Measurements from ENCODE around the gene DTD2.
"Not testable (repeated sequence)": the region's sequence is repeated elsewhere in the genome, so short reads cannot be mapped to it uniquely, and the experiment has no call there.

Gene DTD2

GRCh38 chr14:31441273-31442111, 15.8 kb downstream of the DTD2 start:
- no peak for DNase-seq

- no peak for DNase-seq
These were observed 17.0 kb downstream of the DTD2 start for GRCh38 chr14:31440280-31440679.

GRCh38 chr14:31439561-31439960, 17.7 kb downstream of the DTD2 start:
- DNase-seq, result no peak

GRCh38 chr14:31437045-31437691, 20.1 kb downstream of the DTD2 start:
- not testable (repeated sequence) for DNase-seq

- no peak for DNase-seq
These were observed 22.0 kb downstream of the DTD2 start for GRCh38 chr14:31435276-31435675.

- no peak for DNase-seq
These were observed 26.6 kb downstream of the DTD2 start for GRCh38 chr14:31430634-31431264.

- DNase-seq, result no peak
These were observed 27.5 kb downstream of the DTD2 start for GRCh38 chr14:31429791-31430190.

- no peak for DNase-seq
These were observed 29.3 kb downstream of the DTD2 start for GRCh38 chr14:31428011-31428410.

GRCh38 chr14:31426663-31427062, 30.6 kb downstream of the DTD2 start:
- no peak for DNase-seq

GRCh38 chr14:31425905-31426304, 31.4 kb downstream of the DTD2 start:
- DNase-seq, result no peak

GRCh38 chr14:31421200-31421599, 36.1 kb downstream of the DTD2 start:
- no peak for DNase-seq

- DNase-seq, result peak; percentile 81 to 94 (median 87)
These were observed 36.8 kb downstream of the DTD2 start, which contains the start of gene HEATR5A for GRCh38 chr14:31420319-31421111. Gene HEATR5A, minus strand, starts transcription at chr14:31420550. Its CDS starts 17,575 bp downstream, at chr14:31402975.

GRCh38 chr14:31419967-31420318, 37.4 kb downstream of the DTD2 start:
- DNase-seq, result peak in 3 of 5 donors; percentile 7 to 22 (median 11)

- DNase-seq, result no peak
These were observed 37.9 kb downstream of the DTD2 start for GRCh38 chr14:31419179-31419966.

GRCh38 chr14:31418440-31418839, 38.9 kb downstream of the DTD2 start:
- DNase-seq, result no peak

GRCh38 chr14:31414190-31414833, 43.0 kb downstream of the DTD2 start:
- DNase-seq, result peak in 1 of 5 donors; percentile 11

- DNase-seq, result no peak
These were observed 46.0 kb downstream of the DTD2 start for GRCh38 chr14:31411218-31411727.

- no peak for DNase-seq
These were observed 47.2 kb downstream of the DTD2 start for GRCh38 chr14:31410048-31410650.

GRCh38 chr14:31408421-31408820, 48.9 kb downstream of the DTD2 start:
- no peak for DNase-seq

- DNase-seq, result no peak
These were observed 51.6 kb downstream of the DTD2 start for GRCh38 chr14:31405599-31406232.

All from T-helper 1 cell (primary cell).